ENCODE results near the gene MIX23. TPM values are rescaled to one million over a fixed set of nuclear protein-coding genes. Genes with fewer than 3 reads are reported as not detected.

The MIX23 gene
- total and polyA plus RNA-seq, 10 of the 15 experiments (the other 5 are each of a cell fraction or from before 2014, with no cell fraction given) = 30.0 to 176 (median 62.4) TPM

- TF ChIP-seq ZNF274 (IDR thresholded peaks at IDR 0.05; ENCODE audit: insufficient read depth, insufficient read length) (no peak), TAF1 (IDR thresholded peaks at IDR 0.05; ENCODE audit: borderline replicate concordance, low read depth, low read length) (peak; percentile 84), ELK1 (IDR thresholded peaks at IDR 0.05; ENCODE audit: low read depth, low read length) (peak; percentile 77; the same call in 1 of the 2 replicates), MYC (IDR thresholded peaks at IDR 0.05; ENCODE audit: insufficient read depth, insufficient read length, insufficient replicate concordance, low read length, severe bottlenecking) (peak; percentile 33), NR2C1 (IDR thresholded peaks at IDR 0.05) (no peak), IKZF2 (IDR thresholded peaks at IDR 0.05) (peak; percentile 83 to 85), MYB (IDR thresholded peaks at IDR 0.05; ENCODE audit: borderline replicate concordance, low read depth, low read length) (no peak), PML (IDR thresholded peaks at IDR 0.05; ENCODE audit: low read length) (peak; percentile 99), CEBPB (IDR thresholded peaks at IDR 0.05; ENCODE audit: borderline replicate concordance in 1 of 2, low read depth in 2 of 2, low read length in 2 of 2) (no peak), TCF7 (IDR thresholded peaks at IDR 0.05; ENCODE audit: borderline replicate concordance) (peak; percentile 92), PAX5 (IDR thresholded peaks at IDR 0.05; ENCODE audit: borderline replicate concordance, low read depth, low read length) (peak; percentile 70; the same call in 1 of the 2 replicates), ZNF384 (IDR thresholded peaks at IDR 0.05; ENCODE audit: borderline replicate concordance, low read depth, low read length) (no peak), RB1 (IDR thresholded peaks at IDR 0.05; ENCODE audit: borderline replicate concordance) (peak; percentile 54; the same call in 1 of the 2 replicates), RELB (IDR thresholded peaks at IDR 0.05; ENCODE audit: low read depth) (peak; percentile 88; the same call in 1 of the 2 replicates), SUZ12 (IDR thresholded peaks at IDR 0.05; ENCODE audit: unreplicated experiment) (no peak), SREBF1 (IDR thresholded peaks at IDR 0.05; ENCODE audit: low read length) (0 out of 2 replicates have a peak, but pooled peaks have one; percentile 14), NKRF (conservative IDR thresholded peaks at IDR 0.05) (peak; percentile 4), HSF1 (IDR thresholded peaks at IDR 0.05; ENCODE audit: low read depth, low read length) (no peak), E2F8 (IDR thresholded peaks at IDR 0.05; ENCODE audit: low read depth, partially characterized antibody) (no peak)
These were observed 33.0 kb upstream of the MIX23 start, which contains the start of gene WDR5B (continued) for GRCh38 chr3:122415762-122416654.

Measured in GM12878 (cell line).